T-helper 2 cell treated with Interferon-gamma antibody and Interleukin-4, amounts not matched to agents 5 μg/mL and 100 μg/mL, for 36 hours (primary cell): Measurements from ENCODE around the gene SULT1A2.
"Not testable (repeated sequence)": the region's sequence is repeated elsewhere in the genome, so short reads cannot be mapped to it uniquely, and the experiment has no call there.

ENCODE experiments used
- DNase-seq: peaks from one replicate; pipeline ENCODE4 v3.0.0; 2021; ENCODE audit warnings: low spot score
- H3K27ac Mint-ChIP-seq: one replicate; pipeline ENCODE4 v1.8.0; 2021; ENCODE audit warnings: mild to moderate bottlenecking, mixed read lengths
- H3K27me3 Mint-ChIP-seq: one replicate; pipeline ENCODE4 v1.8.0; 2021; ENCODE audit warnings: low read depth, mixed read lengths
- H3K36me3 Mint-ChIP-seq: one replicate; pipeline ENCODE4 v1.8.0; 2021; ENCODE audit warnings: low read depth, mixed read lengths
- H3K4me1 Mint-ChIP-seq: one replicate; pipeline ENCODE4 v1.8.0; 2021; ENCODE audit warnings: low read depth, mixed read lengths
- H3K4me3 Mint-ChIP-seq: one replicate; pipeline ENCODE4 v1.8.0; 2022; ENCODE audit warnings: mild to moderate bottlenecking, moderate library complexity, mixed read lengths
- H3K9me3 Mint-ChIP-seq: one replicate; pipeline ENCODE4 v1.8.0; 2021; ENCODE audit warnings: mixed read lengths

Gene SULT1A2

GRCh38 chr16:28596840-28597691 is at the start of gene SULT1A2:
TSS of gene SULT1A2 (minus strand) at chr16:28597050. CDS start at chr16:28595930, 1,120 bp downstream.
- Mint-ChIP-seq H3K4me3 (no peak within 1 kb of the TSS), H3K4me1 (no peaks in the 10 kb centered on the region), H3K27ac (no peak within 1 kb of the TSS), H3K9me3 (no peaks in the 10 kb centered on the region), H3K27me3 (no peaks in the 10 kb centered on the region), H3K36me3 (no peaks in the 10 kb centered on the region)
- DNase-seq = no peak

GRCh38 chr16:28639959-28640358 is 43.1 kb upstream of the SULT1A2 start:
- DNase-seq, H3K27ac Mint-ChIP-seq, H3K9me3 Mint-ChIP-seq, H3K27me3 Mint-ChIP-seq, H3K4me3 Mint-ChIP-seq, H3K36me3 Mint-ChIP-seq, H3K4me1 Mint-ChIP-seq: not testable (repeated sequence)

GRCh38 chr16:28638359-28638758 is 41.5 kb upstream of the SULT1A2 start:
- not testable (repeated sequence) for H3K4me3 Mint-ChIP-seq, H3K27ac Mint-ChIP-seq, H3K27me3 Mint-ChIP-seq, H3K9me3 Mint-ChIP-seq, H3K36me3 Mint-ChIP-seq, DNase-seq, H3K4me1 Mint-ChIP-seq

- not testable (repeated sequence) for H3K27ac Mint-ChIP-seq, H3K4me3 Mint-ChIP-seq, H3K27me3 Mint-ChIP-seq, H3K9me3 Mint-ChIP-seq, H3K36me3 Mint-ChIP-seq, DNase-seq, H3K4me1 Mint-ChIP-seq
These were observed 40.9 kb upstream of the SULT1A2 start, which contains the start of gene NPIPB8 for GRCh38 chr16:28637765-28638164. TSS of gene NPIPB8 (plus strand) at chr16:28638065. CDS start at chr16:28638361, 296 bp downstream.

- not testable (repeated sequence) for H3K4me3 Mint-ChIP-seq, H3K9me3 Mint-ChIP-seq, H3K4me1 Mint-ChIP-seq, H3K27ac Mint-ChIP-seq, DNase-seq, H3K36me3 Mint-ChIP-seq, H3K27me3 Mint-ChIP-seq
These were observed 39.4 kb upstream of the SULT1A2 start for GRCh38 chr16:28636093-28636823.

GRCh38 chr16:28630905-28631304 is 34.1 kb upstream of the SULT1A2 start:
- H3K9me3 Mint-ChIP-seq, H3K4me3 Mint-ChIP-seq, H3K36me3 Mint-ChIP-seq, H3K27me3 Mint-ChIP-seq, H3K27ac Mint-ChIP-seq, H3K4me1 Mint-ChIP-seq, DNase-seq: not testable (repeated sequence)

- peak; percentile 49 for DNase-seq
- H3K27ac Mint-ChIP-seq = peak overlapping the region; percentile 65
- H3K27me3 Mint-ChIP-seq = peaks cover 9% of the 10 kb centered on the region
- no peaks in the 10 kb centered on the region for H3K9me3 Mint-ChIP-seq
- peaks cover 10% of the 10 kb centered on the region for H3K4me1 Mint-ChIP-seq
- H3K36me3 Mint-ChIP-seq = peaks cover 3% of the 10 kb centered on the region
- peak overlapping the region; percentile 82 for H3K4me3 Mint-ChIP-seq
These were observed 26.4 kb upstream of the SULT1A2 start for GRCh38 chr16:28623172-28623711.

GRCh38 chr16:28622532-28623171 is 25.8 kb upstream of the SULT1A2 start:
- H3K36me3 Mint-ChIP-seq, DNase-seq, H3K4me1 Mint-ChIP-seq, H3K9me3 Mint-ChIP-seq, H3K27me3 Mint-ChIP-seq: not testable (repeated sequence)
- H3K27ac Mint-ChIP-seq = peak overlapping the region; percentile 65
- H3K4me3 Mint-ChIP-seq = peak overlapping the region; percentile 82

GRCh38 chr16:28621481-28622155 is 24.8 kb upstream of the SULT1A2 start:
- H3K4me1 Mint-ChIP-seq = peaks cover 10% of the 10 kb centered on the region
- H3K27ac Mint-ChIP-seq = no peak overlapping the region
- H3K9me3 Mint-ChIP-seq = no peaks in the 10 kb centered on the region
- H3K36me3 Mint-ChIP-seq = peaks cover 3% of the 10 kb centered on the region
- DNase-seq = no peak
- H3K4me3 Mint-ChIP-seq = peak overlapping the region; percentile 82
- peaks cover 7% of the 10 kb centered on the region for H3K27me3 Mint-ChIP-seq

- not testable (repeated sequence) for H3K4me1 Mint-ChIP-seq, H3K27me3 Mint-ChIP-seq, H3K4me3 Mint-ChIP-seq, H3K36me3 Mint-ChIP-seq, H3K9me3 Mint-ChIP-seq, H3K27ac Mint-ChIP-seq, DNase-seq
These were observed 23.5 kb upstream of the SULT1A2 start for GRCh38 chr16:28620316-28620715.

- H3K4me3 Mint-ChIP-seq = no peak overlapping the region
- peaks cover 8% of the 10 kb centered on the region for H3K4me1 Mint-ChIP-seq
- H3K27me3 Mint-ChIP-seq = no peaks in the 10 kb centered on the region
- H3K9me3 Mint-ChIP-seq = no peaks in the 10 kb centered on the region
- H3K36me3 Mint-ChIP-seq = peaks cover 3% of the 10 kb centered on the region
- no peak overlapping the region for H3K27ac Mint-ChIP-seq
- DNase-seq = no peak
These were observed 21.0 kb upstream of the SULT1A2 start for GRCh38 chr16:28617874-28618273.

GRCh38 chr16:28616636-28617035 is 19.8 kb upstream of the SULT1A2 start:
- H3K4me3 Mint-ChIP-seq = no peak overlapping the region
- DNase-seq = no peak

GRCh38 chr16:28616224-28616577 is 19.4 kb upstream of the SULT1A2 start:
- H3K27me3 Mint-ChIP-seq, H3K4me1 Mint-ChIP-seq, H3K4me3 Mint-ChIP-seq, H3K9me3 Mint-ChIP-seq, H3K36me3 Mint-ChIP-seq, H3K27ac Mint-ChIP-seq, DNase-seq: not testable (repeated sequence)

More at GRCh38 chr16:28616636-28617035, 19.8 kb upstream of the SULT1A2 start:
- peaks cover 2% of the 10 kb centered on the region for H3K4me1 Mint-ChIP-seq
- no peaks in the 10 kb centered on the region for H3K27me3 Mint-ChIP-seq
- H3K36me3 Mint-ChIP-seq = peaks cover 3% of the 10 kb centered on the region
- no peaks in the 10 kb centered on the region for H3K9me3 Mint-ChIP-seq
- H3K27ac Mint-ChIP-seq = no peak overlapping the region
